NCI-H2081 treated with DMSO at 0.1 percent for 48 hours (cell line): ENCODE data around the gene FEZF2.

ENCODE experiments used
- DNase-seq: peaks from one replicate; lab custom pipeline; 2025; lab: John Stamatoyannopoulos, UW

FEZF2 gene

DNA sequence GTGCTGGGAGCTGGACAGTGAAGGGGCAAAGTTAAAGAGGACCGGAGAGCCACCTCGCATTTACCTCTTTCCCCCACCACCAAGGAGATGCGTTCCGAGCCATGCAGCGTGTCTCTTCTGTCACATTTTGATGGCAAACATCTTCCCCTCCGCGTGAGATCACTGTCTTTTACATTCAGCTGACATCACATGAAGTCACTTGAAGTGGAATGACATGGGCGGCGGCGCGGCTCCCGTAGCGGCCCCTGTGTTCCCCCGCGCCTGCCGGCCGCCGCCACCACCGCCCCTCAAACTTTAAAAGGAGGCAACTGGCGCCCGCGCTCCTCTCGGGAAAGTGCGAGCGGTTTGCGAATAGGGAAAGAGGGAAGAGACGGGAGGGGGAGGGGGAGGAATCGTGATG, at the start of gene FEZF2:
TSS of gene FEZF2 (minus strand) at position 336 of the 400 bp plus-strand sequence. CDS start 682 bp downstream, outside the sequence.
- DNase-seq: no peak

DNA sequence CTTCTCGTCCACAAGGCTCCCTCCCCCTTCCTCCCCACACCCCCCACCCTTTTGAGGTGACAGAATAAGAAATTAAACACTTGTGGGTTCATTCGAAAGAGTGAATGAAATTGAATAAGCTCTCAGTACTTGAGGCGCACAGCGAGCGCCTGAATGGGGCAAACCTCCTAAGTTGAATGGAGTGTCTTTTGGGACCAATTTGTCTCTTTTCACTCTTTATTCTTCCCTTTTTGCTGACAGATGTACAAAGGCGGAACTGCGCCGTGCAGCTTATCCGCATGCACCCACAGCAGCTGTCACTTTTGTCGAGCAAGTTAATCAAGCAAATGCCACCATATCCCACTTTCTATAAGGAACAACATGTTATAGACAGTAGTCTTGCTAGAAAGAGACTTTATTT, 47.9 kb upstream of the FEZF2 start:
- DNase-seq: no peak

- DNase-seq: no peak
These were observed 42.8 kb upstream of the FEZF2 start for GRCh38 chr3:62416144-62416543.

DNA sequence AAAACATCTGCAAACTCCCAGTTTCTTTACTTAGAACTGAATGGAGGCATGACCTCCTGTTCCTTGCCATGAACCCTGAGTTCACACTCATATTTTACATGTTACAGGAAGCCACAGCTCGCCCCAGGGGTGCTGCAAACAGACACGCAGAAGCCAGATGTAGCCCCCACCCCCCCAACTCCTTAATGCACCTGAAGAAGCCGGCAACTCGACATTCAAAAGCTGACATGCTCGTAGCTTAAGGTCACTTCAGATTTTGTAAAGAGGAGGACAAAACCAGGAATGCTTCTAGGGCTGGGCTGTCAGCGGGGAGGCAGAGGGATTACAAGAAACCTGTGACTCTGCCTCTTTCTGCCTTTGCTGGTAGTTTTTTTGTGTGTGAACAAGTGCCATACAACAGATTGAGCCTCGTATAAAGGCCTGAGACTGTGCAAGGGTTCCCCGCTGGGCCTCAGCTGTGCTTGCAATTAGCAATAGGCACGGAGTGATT, 42.0 kb upstream of the FEZF2 start:
- no peak for DNase-seq

GRCh38 chr3:62414786-62415185, 41.4 kb upstream of the FEZF2 start:
- DNase-seq: no peak

DNA sequence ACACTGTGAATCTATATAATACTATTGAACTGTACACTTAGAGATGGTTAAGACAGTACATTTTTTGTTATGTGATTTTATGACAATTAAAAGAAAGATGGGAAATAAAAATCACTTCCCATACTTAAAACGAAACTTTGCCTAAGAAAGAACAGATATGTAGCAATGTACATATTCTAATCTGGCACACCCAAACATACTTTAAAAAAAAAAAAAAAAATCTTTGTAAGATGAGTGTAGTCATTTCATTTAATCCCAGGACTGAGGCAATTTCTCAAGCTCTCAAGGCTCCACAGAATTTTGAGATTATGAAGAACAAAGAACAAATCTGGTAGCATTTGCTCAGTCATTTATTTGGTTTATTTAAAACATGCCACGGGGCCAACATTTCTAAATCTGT, 40.3 kb upstream of the FEZF2 start:
- no peak for DNase-seq

DNA sequence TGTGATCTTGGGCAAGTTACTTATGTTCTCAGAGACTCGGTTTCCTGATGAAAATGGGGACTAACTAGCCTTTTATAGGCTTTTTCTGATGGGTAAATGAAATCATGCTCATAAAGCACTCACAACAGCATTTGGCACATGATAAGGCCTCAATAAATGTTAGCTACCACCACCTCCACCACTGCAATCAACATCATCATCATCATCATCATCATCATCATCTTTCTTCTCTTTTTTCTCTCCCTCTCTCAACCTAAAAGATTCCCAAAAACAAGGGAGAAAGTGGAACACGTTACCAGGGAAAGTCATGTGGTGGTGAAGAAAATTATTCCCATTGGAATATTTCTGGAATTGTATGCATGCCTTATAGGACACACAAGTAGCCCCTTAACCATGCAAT, 33.6 kb upstream of the FEZF2 start:
- no peak for DNase-seq

DNA sequence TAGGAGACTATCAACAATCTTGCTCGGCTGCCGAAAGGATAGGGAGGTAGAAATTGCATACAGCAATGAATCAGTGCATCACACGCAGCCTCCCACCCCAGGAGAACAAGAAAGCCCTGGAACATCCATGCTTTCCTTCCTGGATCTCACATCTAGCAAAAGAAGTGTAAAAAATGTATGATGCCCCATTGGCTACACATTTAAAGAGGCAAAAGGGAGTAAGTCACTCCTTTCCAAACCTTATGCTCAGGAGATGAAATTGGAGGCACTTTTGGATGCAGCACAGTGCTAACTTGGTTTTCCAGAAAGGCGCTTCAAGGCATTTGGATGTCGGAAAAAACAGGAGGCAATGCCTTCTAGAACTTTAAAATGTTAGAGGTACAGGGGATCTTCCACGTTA, 32.2 kb upstream of the FEZF2 start:
- DNase-seq: no peak

- DNase-seq: no peak
These were observed 31.8 kb upstream of the FEZF2 start for GRCh38 chr3:62405135-62405534.

DNA sequence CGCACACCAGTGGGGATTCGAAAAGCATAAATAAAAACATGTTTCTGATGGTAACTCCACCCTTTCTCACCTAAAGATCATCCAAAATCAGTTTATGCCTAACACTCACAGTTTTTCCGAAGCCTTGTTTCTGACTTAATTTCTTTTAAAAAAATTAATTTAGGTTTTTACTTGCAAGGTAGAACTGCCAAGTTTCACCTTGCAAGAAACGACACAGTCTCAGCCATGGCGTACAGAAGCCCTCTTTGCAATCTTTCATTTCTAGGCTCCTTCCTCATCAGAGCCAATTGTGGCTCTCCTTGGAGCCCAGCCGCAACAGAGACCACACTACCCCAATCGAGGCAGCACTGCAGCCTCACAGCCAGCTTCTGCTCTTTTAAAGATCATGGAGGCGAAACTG, 31.0 kb upstream of the FEZF2 start:
- no peak for DNase-seq

- no peak for DNase-seq
These were observed 30.4 kb upstream of the FEZF2 start for GRCh38 chr3:62403765-62404164.

DNA sequence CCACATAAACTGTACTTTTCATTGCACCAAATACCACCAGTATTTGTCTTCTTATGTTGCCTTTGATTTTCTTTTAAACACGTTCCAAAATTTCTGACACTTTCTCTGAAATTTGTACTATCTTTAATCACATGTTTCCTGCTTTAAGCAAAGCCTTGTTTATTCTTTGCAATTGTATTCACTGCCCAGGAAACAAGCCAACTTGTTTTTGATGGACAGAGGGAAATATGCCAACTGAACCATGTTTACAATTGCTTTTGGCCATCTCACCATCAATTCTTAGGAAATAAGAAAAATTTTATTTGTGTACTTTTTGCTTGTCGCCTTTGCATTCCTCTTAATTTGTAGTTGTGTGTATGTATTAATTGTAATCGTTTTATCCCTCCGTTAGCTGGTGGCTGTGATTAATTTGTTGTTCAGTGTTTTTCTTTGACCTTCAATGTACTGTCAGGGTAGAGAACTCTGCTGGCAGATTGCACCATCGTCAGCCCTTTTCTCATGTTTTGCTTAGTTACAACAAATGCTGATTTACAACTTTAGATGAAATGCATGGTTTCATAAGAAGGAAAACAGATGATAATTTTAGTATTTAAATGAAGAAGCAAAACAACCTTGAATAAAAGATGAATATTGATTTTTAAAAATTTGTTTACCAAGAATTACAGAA, 19.4 kb upstream of the FEZF2 start:
- DNase-seq: no peak

- DNase-seq: no peak
These were observed 13.9 kb upstream of the FEZF2 start for GRCh38 chr3:62387251-62387650.

- DNase-seq: no peak
These were observed 6.0 kb upstream of the FEZF2 start for GRCh38 chr3:62379321-62379798.

- no peak for DNase-seq
These were observed 5.6 kb upstream of the FEZF2 start for GRCh38 chr3:62378921-62379320.

DNA sequence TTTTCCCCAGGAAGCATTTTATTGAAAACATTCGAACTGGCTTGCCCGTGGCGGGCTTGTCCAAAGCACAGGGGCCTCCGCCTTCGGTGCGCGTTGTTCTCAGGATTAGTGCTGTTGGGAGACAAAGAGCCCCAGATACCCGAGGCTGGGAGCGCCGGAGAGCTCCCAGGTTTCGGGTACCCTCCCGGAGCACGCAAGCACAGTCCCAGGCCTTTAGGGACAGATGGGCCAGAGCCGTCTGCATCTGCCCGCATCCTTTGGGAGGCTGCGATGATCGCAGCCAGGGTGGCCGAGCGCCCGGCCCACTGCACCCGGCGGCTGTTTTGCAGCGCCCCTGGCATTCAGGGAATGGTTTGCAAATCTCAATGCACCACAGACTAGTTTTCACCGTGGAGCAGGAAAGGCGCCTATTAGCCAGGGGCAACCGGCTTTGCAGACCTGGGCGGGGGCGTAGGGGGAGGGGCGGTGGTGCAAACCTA, 5.0 kb upstream of the FEZF2 start:
- no peak for DNase-seq

- DNase-seq: no peak
These were observed 3.8 kb upstream of the FEZF2 start for GRCh38 chr3:62376906-62377877.

DNA sequence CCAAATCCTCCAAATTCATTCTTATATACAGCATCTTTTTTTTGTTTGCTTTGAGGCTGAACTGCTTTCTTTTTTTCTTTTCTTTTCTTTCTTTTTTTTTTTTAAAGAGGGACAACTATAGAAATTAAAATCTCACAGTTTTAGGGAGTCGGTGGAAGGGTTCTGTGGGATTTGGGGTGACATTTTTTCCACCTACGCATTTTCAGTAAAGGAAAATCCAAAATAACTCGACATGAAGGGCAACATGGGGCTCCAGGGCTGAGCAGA, 3.0 kb upstream of the FEZF2 start:
- no peak for DNase-seq

DNA sequence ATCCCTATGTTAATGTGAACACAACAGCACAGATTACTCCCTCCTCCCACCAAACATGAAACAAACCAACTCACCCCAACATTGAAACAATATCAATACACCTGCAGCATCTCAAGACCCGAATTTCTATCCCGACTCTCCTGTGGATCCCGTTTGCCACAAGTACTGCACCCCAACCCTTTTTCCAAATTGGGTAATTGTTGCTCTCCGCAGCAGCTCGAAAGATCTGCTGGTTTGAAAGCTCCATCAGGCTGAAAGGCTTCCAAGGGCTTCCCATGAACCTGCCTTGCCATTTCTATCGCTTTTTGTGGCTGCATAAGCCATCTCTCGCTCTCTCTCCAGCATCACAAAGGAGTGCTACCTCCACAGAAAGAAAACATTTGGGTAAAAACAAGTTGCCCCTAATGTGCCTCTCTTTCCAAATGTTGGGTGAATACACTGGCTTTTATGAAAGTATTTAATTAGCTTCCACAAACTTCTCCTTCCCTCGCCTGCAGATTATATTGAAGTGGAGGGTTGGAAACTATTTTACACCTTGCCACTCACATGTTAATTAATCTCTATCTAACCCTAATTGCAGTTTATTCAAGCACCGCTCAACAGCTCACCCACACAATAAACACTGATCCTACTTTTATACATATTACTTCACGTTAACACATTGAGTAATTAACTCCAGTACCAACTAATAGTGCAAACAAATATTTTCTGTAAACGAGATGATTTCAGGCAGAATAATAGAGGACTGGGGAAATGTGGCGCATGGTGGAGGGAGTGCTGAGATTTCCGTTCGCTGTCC, 2.5 kb upstream of the FEZF2 start:
- DNase-seq: no peak

GRCh38 chr3:62374341-62375218, 1.2 kb upstream of the FEZF2 start:
- no peak for DNase-seq

DNA sequence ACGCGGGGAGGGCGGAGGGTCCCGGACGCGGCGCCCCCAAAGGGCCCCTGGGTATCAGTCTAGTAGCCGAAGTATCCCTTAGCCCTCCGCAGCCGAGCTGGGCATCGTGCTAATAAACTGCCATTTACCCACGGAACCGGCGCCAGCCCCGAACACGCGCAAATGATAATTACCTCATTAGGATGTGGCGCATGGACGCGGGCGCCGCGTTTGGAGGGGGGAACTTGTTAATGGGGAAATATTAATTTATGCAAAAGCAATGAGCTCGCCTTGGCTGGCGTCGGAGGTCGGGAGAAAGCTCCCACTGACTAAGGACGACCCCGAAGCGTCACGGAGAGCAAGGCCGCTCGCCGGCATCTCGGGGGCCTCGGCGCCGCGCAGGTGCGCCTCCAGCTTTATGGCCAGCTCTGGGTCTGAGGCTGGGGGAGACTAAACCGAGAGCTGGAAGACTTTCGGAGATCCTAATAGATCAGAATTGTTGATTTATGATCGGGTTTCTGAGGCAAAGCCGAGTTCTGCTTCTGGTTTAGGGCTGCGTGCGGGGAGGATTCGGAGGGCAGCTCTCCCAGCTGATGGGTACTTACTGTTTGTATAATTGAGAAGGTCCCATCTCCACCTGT, 474 bp upstream of the FEZF2 start:
- no peak for DNase-seq
